PC-9 (cell line): ENCODE data around the gene FAM9A.

Source experiments
- EZH2 ChIP-seq: fragments of 200-600 bp; sonication (generic); IDR thresholded peaks from 2 replicates; pipeline ENCODE4 v1.8.0; 2017; ENCODE audit warnings: antibody characterized with exemption, low read depth
- TF ChIP-seq, protein P1 (sequence below): fragments of 200-600 bp; sonication (generic); conservative IDR thresholded peaks from 2 replicates; pipeline ENCODE4 v1.6.1; 2017; ENCODE audit warnings: mixed run types, antibody characterized with exemption, mild to moderate bottlenecking, moderate library complexity

DNA sequence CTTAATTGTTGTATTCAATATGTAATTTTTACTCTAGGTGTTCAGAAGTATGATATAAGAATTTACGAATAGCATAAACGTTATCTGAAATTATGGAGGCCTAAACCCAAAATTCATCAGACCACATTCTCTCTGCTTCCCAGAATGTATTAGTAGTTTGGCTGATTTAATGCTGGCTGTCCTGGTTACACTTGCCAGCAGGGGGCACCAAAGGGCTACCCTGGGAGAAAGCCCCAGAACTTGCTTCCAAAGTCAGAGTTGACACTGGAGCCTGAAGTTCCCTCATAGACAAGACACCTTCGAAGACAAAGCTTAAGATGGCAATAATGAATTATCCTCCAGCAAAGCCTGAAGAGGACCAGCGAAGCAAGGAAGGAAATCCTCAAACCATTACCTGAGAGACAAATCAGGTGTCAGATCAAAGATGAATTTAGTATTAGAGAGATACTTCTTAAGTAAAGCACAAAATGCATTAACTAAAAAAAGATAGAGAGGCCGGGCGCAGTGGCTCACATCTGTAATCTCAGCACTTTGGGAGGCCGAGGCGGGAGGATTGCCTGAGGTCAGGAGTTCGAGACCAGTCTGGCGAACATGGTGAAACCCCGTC lies 58.0 kb downstream of the FAM9A start:
- TF ChIP-seq, protein P1, sequence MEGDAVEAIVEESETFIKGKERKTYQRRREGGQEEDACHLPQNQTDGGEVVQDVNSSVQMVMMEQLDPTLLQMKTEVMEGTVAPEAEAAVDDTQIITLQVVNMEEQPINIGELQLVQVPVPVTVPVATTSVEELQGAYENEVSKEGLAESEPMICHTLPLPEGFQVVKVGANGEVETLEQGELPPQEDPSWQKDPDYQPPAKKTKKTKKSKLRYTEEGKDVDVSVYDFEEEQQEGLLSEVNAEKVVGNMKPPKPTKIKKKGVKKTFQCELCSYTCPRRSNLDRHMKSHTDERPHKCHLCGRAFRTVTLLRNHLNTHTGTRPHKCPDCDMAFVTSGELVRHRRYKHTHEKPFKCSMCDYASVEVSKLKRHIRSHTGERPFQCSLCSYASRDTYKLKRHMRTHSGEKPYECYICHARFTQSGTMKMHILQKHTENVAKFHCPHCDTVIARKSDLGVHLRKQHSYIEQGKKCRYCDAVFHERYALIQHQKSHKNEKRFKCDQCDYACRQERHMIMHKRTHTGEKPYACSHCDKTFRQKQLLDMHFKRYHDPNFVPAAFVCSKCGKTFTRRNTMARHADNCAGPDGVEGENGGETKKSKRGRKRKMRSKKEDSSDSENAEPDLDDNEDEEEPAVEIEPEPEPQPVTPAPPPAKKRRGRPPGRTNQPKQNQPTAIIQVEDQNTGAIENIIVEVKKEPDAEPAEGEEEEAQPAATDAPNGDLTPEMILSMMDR: peak; percentile 86
- TF ChIP-seq EZH2: no peak
